BLaER1 (cell line): ENCODE data around the gene PDE6H.

Source experiments
- H3K27ac ChIP-seq: shearing (Covaris generic); formaldehyde crosslinking; 2 replicates; pipeline ENCODE4 v1.8.1; 2022
- H3K27me3 ChIP-seq: shearing (Covaris generic); formaldehyde crosslinking; 2 replicates; pipeline ENCODE4 v1.8.1; 2022
- H3K36me3 ChIP-seq: shearing (Covaris generic); formaldehyde crosslinking; 2 replicates; pipeline ENCODE4 v1.8.1; 2022
- H3K4me1 ChIP-seq: shearing (Covaris generic); formaldehyde crosslinking; 2 replicates; pipeline ENCODE4 v1.8.1; 2022
- H3K4me2 ChIP-seq: shearing (Covaris generic); formaldehyde crosslinking; 2 replicates; pipeline ENCODE4 v1.8.1; 2022
- H3K4me3 ChIP-seq: shearing (Covaris generic); formaldehyde crosslinking; 2 replicates; pipeline ENCODE4 v1.8.1; 2022
- H3K9ac ChIP-seq: shearing (Covaris generic); formaldehyde crosslinking; 2 replicates; pipeline ENCODE4 v1.8.1; 2022
- H3K9me3 ChIP-seq: shearing (Covaris generic); formaldehyde crosslinking; 2 replicates; pipeline ENCODE4 v1.8.1; 2022
- H4K20me1 ChIP-seq: shearing (Covaris generic); formaldehyde crosslinking; 2 replicates; pipeline ENCODE4 v1.8.1; 2022
- Cebpa-rat ChIP-seq: shearing (Covaris generic); IDR thresholded peaks from 2 replicates; pipeline ENCODE4 v1.8.1; 2022

PDE6H gene

GRCh38 chr12:14964406-14964805 lies 8.4 kb upstream of the PDE6H start:
- no peak overlapping the region; the same call in 1 of the 2 replicates for H3K4me2 ChIP-seq
- H3K27ac ChIP-seq: peak overlapping the region; percentile 96; the same call in 1 of the 2 replicates
- no peaks in the 10 kb centered on the region for H3K9me3 ChIP-seq
- peaks cover 6% of the 10 kb centered on the region for H4K20me1 ChIP-seq
- no peak overlapping the region for H3K4me3 ChIP-seq
- H3K36me3 ChIP-seq: no peaks in the 10 kb centered on the region
- no peaks in the 10 kb centered on the region for H3K27me3 ChIP-seq
- peaks cover 27% of the 10 kb centered on the region for H3K4me1 ChIP-seq
- TF ChIP-seq Cebpa-rat: no peak
- no peak overlapping the region for H3K9ac ChIP-seq

GRCh38 chr12:14965221-14965620 lies 7.6 kb upstream of the PDE6H start:
- Histone ChIP-seq H3K9ac (no peak overlapping the region), H3K36me3 (no peaks in the 10 kb centered on the region), H3K9me3 (peaks cover under 1% of the 10 kb centered on the region; the same call in 1 of the 2 replicates), H3K27ac (no peak overlapping the region), H3K4me1 (peaks cover 30% of the 10 kb centered on the region), H4K20me1 (no peaks in the 10 kb centered on the region), H3K4me2 (no peak overlapping the region), H3K27me3 (no peaks in the 10 kb centered on the region), H3K4me3 (no peak overlapping the region)
- no peak for TF ChIP-seq Cebpa-rat

- TF ChIP-seq Cebpa-rat: no peak
- H3K27ac ChIP-seq: no peak overlapping the region
- no peak overlapping the region for H3K4me2 ChIP-seq
These were observed 4.4 kb upstream of the PDE6H start for GRCh38 chr12:14968478-14968877.

GRCh38 chr12:14970473-14970872 lies 2.4 kb upstream of the PDE6H start:
- no peaks in the 10 kb centered on the region for H3K27me3 ChIP-seq
- no peak overlapping the region for H3K27ac ChIP-seq
- peaks cover 6% of the 10 kb centered on the region; the same call in 1 of the 2 replicates for H3K9me3 ChIP-seq
- no peaks in the 10 kb centered on the region for H4K20me1 ChIP-seq
- H3K4me1 ChIP-seq: peaks cover 6% of the 10 kb centered on the region; the same call in 1 of the 2 replicates
- no peaks in the 10 kb centered on the region for H3K36me3 ChIP-seq
- no peak overlapping the region for H3K9ac ChIP-seq
- H3K4me3 ChIP-seq: no peak overlapping the region
- H3K4me2 ChIP-seq: no peak overlapping the region
- no peak for TF ChIP-seq Cebpa-rat

More at GRCh38 chr12:14968478-14968877, 4.4 kb upstream of the PDE6H start:
- Histone ChIP-seq H4K20me1 (no peaks in the 10 kb centered on the region), H3K4me1 (peaks cover 20% of the 10 kb centered on the region), H3K9me3 (peaks cover 6% of the 10 kb centered on the region; the same call in 1 of the 2 replicates), H3K4me3 (no peak overlapping the region), H3K36me3 (no peaks in the 10 kb centered on the region), H3K27me3 (no peaks in the 10 kb centered on the region), H3K9ac (no peak overlapping the region)

- no peaks in the 10 kb centered on the region for H4K20me1 ChIP-seq
- no peak overlapping the region for H3K4me2 ChIP-seq
- no peak overlapping the region for H3K4me3 ChIP-seq
- no peaks in the 10 kb centered on the region for H3K36me3 ChIP-seq
- peaks cover 5% of the 10 kb centered on the region for H3K4me1 ChIP-seq
- H3K27me3 ChIP-seq: no peaks in the 10 kb centered on the region
- H3K9me3 ChIP-seq: peaks cover 6% of the 10 kb centered on the region; the same call in 1 of the 2 replicates
- no peak for TF ChIP-seq Cebpa-rat
- H3K9ac ChIP-seq: no peak overlapping the region
- no peak overlapping the region for H3K27ac ChIP-seq
These were observed 1.8 kb downstream of the PDE6H start for GRCh38 chr12:14974633-14975032.

GRCh38 chr12:14975457-14975856 lies 2.6 kb downstream of the PDE6H start:
- TF ChIP-seq Cebpa-rat: no peak
- H4K20me1 ChIP-seq: no peaks in the 10 kb centered on the region
- no peak overlapping the region for H3K4me3 ChIP-seq
- H3K4me2 ChIP-seq: no peak overlapping the region
- no peaks in the 10 kb centered on the region for H3K36me3 ChIP-seq
- H3K27me3 ChIP-seq: no peaks in the 10 kb centered on the region
- H3K4me1 ChIP-seq: peaks cover 5% of the 10 kb centered on the region
- H3K9me3 ChIP-seq: peaks cover 3% of the 10 kb centered on the region; the same call in 1 of the 2 replicates
- no peak overlapping the region for H3K9ac ChIP-seq
- no peak overlapping the region for H3K27ac ChIP-seq

- Histone ChIP-seq H4K20me1 (no peaks in the 10 kb centered on the region), H3K27me3 (no peaks in the 10 kb centered on the region), H3K9me3 (no peaks in the 10 kb centered on the region), H3K9ac (no peak overlapping the region), H3K4me1 (peaks cover 13% of the 10 kb centered on the region), H3K27ac (no peak overlapping the region), H3K4me2 (no peak overlapping the region), H3K4me3 (no peak overlapping the region), H3K36me3 (no peaks in the 10 kb centered on the region)
- no peak for TF ChIP-seq Cebpa-rat
These were observed 3.8 kb downstream of the PDE6H start for GRCh38 chr12:14976658-14977057.

GRCh38 chr12:14979468-14979867 lies 6.6 kb downstream of the PDE6H start:
- Histone ChIP-seq H4K20me1 (no peaks in the 10 kb centered on the region), H3K9me3 (no peaks in the 10 kb centered on the region), H3K9ac (no peak overlapping the region), H3K27ac (no peak overlapping the region), H3K4me1 (peaks cover 18% of the 10 kb centered on the region), H3K4me2 (peak overlapping the region; percentile 2; the same call in 1 of the 2 replicates), H3K27me3 (no peaks in the 10 kb centered on the region), H3K36me3 (no peaks in the 10 kb centered on the region), H3K4me3 (no peak overlapping the region)
- no peak for TF ChIP-seq Cebpa-rat

GRCh38 chr12:14981049-14981448 lies 8.2 kb downstream of the PDE6H start:
- no peaks in the 10 kb centered on the region for H3K36me3 ChIP-seq
- H3K4me1 ChIP-seq: peaks cover 18% of the 10 kb centered on the region
- no peaks in the 10 kb centered on the region for H3K27me3 ChIP-seq
- no peak overlapping the region for H3K4me3 ChIP-seq
- no peak overlapping the region for H3K9ac ChIP-seq
- H3K9me3 ChIP-seq: no peaks in the 10 kb centered on the region
- H3K27ac ChIP-seq: peak overlapping the region; percentile 3; the same call in 1 of the 2 replicates
- no peaks in the 10 kb centered on the region for H4K20me1 ChIP-seq
- TF ChIP-seq Cebpa-rat: no peak
- peak overlapping the region; percentile 40; the same call in 1 of the 2 replicates for H3K4me2 ChIP-seq

- H3K36me3 ChIP-seq: no peaks in the 10 kb centered on the region
- no peak for TF ChIP-seq Cebpa-rat
These were observed 9.7 kb downstream of the PDE6H start for GRCh38 chr12:14982562-14982961.

GRCh38 chr12:14982991-14983390 lies 10.1 kb downstream of the PDE6H start:
- Histone ChIP-seq H3K9me3 (no peaks in the 10 kb centered on the region), H3K27me3 (no peaks in the 10 kb centered on the region), H3K9ac (no peak overlapping the region), H3K4me1 (peaks cover 18% of the 10 kb centered on the region), H3K4me2 (peak overlapping the region; percentile 1; the same call in 1 of the 2 replicates), H3K36me3 (no peaks in the 10 kb centered on the region), H4K20me1 (no peaks in the 10 kb centered on the region), H3K27ac (no peak overlapping the region), H3K4me3 (no peak overlapping the region)
- no peak for TF ChIP-seq Cebpa-rat

More at GRCh38 chr12:14982562-14982961, 9.7 kb downstream of the PDE6H start:
- Histone ChIP-seq H3K27ac (no peak overlapping the region), H3K9me3 (no peaks in the 10 kb centered on the region), H3K9ac (no peak overlapping the region), H3K4me1 (peaks cover 18% of the 10 kb centered on the region), H4K20me1 (no peaks in the 10 kb centered on the region), H3K4me3 (no peak overlapping the region), H3K4me2 (peak overlapping the region; percentile 1; the same call in 1 of the 2 replicates), H3K27me3 (no peaks in the 10 kb centered on the region)
